ENCODE measurements around the gene SCN9A. TPM values are rescaled to one million over a fixed set of nuclear protein-coding genes. Genes with fewer than 3 reads are reported as not detected.

The SCN9A gene
- total RNA-seq, 1 donor from 2014 or later: 8.4 TPM

DNA sequence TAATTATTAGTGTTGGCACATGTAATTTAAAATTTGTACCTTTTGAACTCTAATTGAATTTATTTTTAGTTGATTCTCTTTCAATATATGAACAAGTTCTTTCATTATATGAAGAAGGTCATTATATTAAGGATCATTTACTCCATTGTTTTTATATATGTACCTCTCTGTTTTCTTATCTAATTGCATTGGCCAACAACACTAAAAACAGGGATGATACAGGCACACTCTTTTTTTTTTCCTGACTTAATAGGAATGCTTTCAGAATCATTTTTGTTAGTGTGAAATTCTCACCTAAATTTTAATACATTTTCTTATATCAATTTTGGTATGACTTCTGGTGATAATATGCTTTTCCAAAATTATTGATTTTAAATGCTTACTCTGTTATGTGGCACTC is 173.0 kb downstream of the SCN9A start:
- Histone ChIP-seq H3K4me3 (ENCODE audit: low read depth, low read length) (no peak overlapping the region), H3K36me3 (ENCODE audit: control insufficient read depth, insufficient read depth, low read length) (peaks cover 2% of the 10 kb centered on the region), H3K27me3 (ENCODE audit: control insufficient read depth, insufficient read depth, low read length) (no peaks in the 10 kb centered on the region)
- TF ChIP-seq, protein P1, sequence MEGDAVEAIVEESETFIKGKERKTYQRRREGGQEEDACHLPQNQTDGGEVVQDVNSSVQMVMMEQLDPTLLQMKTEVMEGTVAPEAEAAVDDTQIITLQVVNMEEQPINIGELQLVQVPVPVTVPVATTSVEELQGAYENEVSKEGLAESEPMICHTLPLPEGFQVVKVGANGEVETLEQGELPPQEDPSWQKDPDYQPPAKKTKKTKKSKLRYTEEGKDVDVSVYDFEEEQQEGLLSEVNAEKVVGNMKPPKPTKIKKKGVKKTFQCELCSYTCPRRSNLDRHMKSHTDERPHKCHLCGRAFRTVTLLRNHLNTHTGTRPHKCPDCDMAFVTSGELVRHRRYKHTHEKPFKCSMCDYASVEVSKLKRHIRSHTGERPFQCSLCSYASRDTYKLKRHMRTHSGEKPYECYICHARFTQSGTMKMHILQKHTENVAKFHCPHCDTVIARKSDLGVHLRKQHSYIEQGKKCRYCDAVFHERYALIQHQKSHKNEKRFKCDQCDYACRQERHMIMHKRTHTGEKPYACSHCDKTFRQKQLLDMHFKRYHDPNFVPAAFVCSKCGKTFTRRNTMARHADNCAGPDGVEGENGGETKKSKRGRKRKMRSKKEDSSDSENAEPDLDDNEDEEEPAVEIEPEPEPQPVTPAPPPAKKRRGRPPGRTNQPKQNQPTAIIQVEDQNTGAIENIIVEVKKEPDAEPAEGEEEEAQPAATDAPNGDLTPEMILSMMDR (IDR thresholded peaks at IDR 0.05; ENCODE audit: insufficient read depth, low read length, severe bottlenecking): no peak
- DNase-seq (ENCODE audit: low read depth) (no peak), FAIRE-seq (no peak)

DNA sequence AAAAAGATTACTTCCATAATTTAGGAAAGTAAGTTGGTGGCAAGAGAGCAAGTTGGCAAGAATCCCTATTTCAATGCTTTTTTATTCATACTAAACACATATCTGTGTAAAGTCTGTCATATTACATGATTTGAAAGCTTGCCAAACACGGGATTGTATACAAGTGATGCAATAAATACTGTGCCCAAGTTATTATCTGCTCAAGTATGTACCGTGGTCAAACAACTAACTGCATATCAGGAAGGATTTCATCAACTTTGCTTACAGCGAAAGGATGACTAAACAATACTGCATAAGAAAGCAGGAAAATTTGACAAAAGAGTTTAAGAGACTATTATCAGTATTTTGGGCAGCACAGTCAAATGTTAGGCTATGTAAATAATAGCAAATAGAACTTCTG is 178.3 kb downstream of the SCN9A start:
- FAIRE-seq (no peak), DNase-seq (ENCODE audit: low read depth) (peak; percentile 81)
- H3K27me3 ChIP-seq (ENCODE audit: control insufficient read depth, insufficient read depth, low read length): no peaks in the 10 kb centered on the region
- peaks cover 2% of the 10 kb centered on the region for H3K36me3 ChIP-seq (ENCODE audit: control insufficient read depth, insufficient read depth, low read length)
- no peak overlapping the region for H3K4me3 ChIP-seq (ENCODE audit: low read depth, low read length)
- TF ChIP-seq, protein P1 (IDR thresholded peaks at IDR 0.05; ENCODE audit: insufficient read depth, low read length, severe bottlenecking): no peak

DNA sequence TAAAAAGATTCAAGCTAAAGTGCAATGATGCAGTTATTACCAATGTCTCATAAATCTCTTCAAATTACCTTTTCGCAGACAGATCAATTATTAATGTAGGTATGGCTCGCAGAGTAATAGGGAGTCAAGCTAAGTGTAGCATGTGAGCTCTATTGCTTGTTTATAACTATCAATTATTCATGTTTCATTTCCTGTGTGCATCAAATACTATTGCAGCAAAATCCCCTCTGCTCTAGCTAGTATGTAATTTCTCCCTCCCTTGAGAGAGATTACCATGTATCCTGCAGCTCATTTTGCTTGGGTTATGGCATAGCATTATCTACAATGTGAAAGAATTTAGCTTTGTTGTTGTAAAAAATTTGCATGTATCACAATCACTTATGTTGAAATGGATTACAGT is 182.3 kb downstream of the SCN9A start:
- TF ChIP-seq, protein P1 (IDR thresholded peaks at IDR 0.05; ENCODE audit: insufficient read depth, low read length, severe bottlenecking): no peak
- no peak for FAIRE-seq
- DNase-seq (ENCODE audit: low read depth): no peak
- Histone ChIP-seq H3K4me3 (ENCODE audit: low read depth, low read length) (no peak overlapping the region), H3K27me3 (ENCODE audit: control insufficient read depth, insufficient read depth, low read length) (no peaks in the 10 kb centered on the region), H3K36me3 (ENCODE audit: control insufficient read depth, insufficient read depth, low read length) (no peaks in the 10 kb centered on the region)

DNA sequence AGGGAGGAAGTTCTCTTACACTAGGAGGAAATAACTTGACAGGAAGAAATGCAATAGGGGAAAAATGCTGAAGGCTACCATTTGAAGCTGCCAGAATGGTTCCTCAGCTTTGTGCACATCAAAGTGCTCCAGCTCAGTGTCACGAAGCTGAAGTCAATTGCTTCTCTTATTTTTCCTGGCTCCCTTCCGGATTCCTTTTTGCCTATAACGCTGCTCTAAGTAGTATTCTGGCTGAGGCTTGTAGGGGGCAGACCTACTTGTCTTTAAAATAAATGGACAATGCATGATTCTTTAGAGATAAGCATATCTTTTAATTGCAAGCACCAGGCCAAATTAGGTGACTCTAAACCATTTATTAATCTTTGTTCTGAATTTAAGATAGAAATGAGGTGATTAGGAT is 187.7 kb downstream of the SCN9A start:
- H3K27me3 ChIP-seq (ENCODE audit: control insufficient read depth, insufficient read depth, low read length): no peaks in the 10 kb centered on the region
- no peak overlapping the region for H3K4me3 ChIP-seq (ENCODE audit: low read depth, low read length)
- no peak for FAIRE-seq
- TF ChIP-seq, protein P1 (IDR thresholded peaks at IDR 0.05; ENCODE audit: insufficient read depth, low read length, severe bottlenecking): no peak
- DNase-seq (ENCODE audit: low read depth): no peak
- H3K36me3 ChIP-seq (ENCODE audit: control insufficient read depth, insufficient read depth, low read length): no peaks in the 10 kb centered on the region

DNA sequence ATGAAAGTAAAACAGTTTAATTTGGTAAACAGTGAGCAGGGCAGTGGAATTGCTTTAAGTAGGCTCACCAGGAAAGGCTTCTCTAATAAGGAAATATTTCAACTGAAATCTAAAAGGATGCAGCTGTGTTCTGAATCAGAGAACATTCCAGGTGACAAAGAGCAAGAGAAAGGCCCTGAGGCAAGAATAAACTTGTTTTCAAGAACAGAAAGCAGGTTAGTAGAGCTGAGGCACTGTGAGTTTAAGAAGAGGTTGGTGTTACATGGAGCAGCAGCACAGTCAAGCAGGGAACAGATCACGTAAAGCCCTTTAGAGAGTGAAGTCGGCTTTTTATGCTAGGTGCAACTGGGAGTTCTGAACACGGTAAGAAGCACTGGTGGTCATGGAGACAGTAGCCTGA is 191.0 kb downstream of the SCN9A start:
- DNase-seq (ENCODE audit: low read depth) (peak; percentile 98), FAIRE-seq (peak; percentile 70)
- Histone ChIP-seq H3K36me3 (ENCODE audit: control insufficient read depth, insufficient read depth, low read length) (no peaks in the 10 kb centered on the region), H3K27me3 (ENCODE audit: control insufficient read depth, insufficient read depth, low read length) (no peaks in the 10 kb centered on the region), H3K4me3 (ENCODE audit: low read depth, low read length) (peak overlapping the region; percentile 47)
- TF ChIP-seq, protein P1 (IDR thresholded peaks at IDR 0.05; ENCODE audit: insufficient read depth, low read length, severe bottlenecking): no peak

DNA sequence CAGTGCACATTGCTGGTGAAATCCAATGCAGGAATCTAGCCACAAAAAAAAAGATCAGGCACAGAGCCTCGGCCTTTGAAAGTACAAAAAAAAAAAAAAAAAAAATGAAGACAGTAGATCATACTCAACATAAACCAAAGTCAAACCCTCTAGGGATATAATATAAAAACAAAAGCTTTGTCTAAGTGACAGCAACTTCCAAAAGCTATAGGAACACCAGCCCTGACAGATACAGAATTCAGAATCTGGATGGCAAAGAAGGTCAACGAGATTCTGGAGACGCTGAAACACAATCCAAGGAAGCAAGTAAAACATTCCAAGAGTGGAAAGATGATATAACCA is 194.0 kb downstream of the SCN9A start:
- H3K27me3 ChIP-seq (ENCODE audit: control insufficient read depth, insufficient read depth, low read length): no peaks in the 10 kb centered on the region
- no peaks in the 10 kb centered on the region for H3K36me3 ChIP-seq (ENCODE audit: control insufficient read depth, insufficient read depth, low read length)
- DNase-seq (ENCODE audit: low read depth): no peak
- TF ChIP-seq, protein P1 (IDR thresholded peaks at IDR 0.05; ENCODE audit: insufficient read depth, low read length, severe bottlenecking): no peak
- FAIRE-seq: no peak
- no peak overlapping the region for H3K4me3 ChIP-seq (ENCODE audit: low read depth, low read length)
